GM13977 (cell line): ENCODE measurements around the gene LAMA5.

ENCODE experiments used
- DNase-seq: peaks from one replicate; pipeline ENCODE4 v3.0.0; 2012; ENCODE audit warnings: low spot score
- CTCF ChIP-seq: IDR thresholded peaks from 2 replicates; pipeline ENCODE4 v1.5.1; 2012; ENCODE audit warnings: mild to moderate bottlenecking, control low read depth; ENCODE audit not compliant: insufficient read depth; ENCODE audit errors: extremely low read depth, missing control alignments
- in situ Hi-C: fragments of 300-500 bp; cut with MboI; formaldehyde crosslinking; loops from one replicate; pipeline ENCODE4 v1.12.0; 2022; ENCODE audit warnings: low sequenced_read_pairs, low pct_unique_long_range_greater_than_20kb, mixed read lengths, inconsistent platforms; ENCODE audit not compliant: unreplicated experiment

The LAMA5 gene

DNA sequence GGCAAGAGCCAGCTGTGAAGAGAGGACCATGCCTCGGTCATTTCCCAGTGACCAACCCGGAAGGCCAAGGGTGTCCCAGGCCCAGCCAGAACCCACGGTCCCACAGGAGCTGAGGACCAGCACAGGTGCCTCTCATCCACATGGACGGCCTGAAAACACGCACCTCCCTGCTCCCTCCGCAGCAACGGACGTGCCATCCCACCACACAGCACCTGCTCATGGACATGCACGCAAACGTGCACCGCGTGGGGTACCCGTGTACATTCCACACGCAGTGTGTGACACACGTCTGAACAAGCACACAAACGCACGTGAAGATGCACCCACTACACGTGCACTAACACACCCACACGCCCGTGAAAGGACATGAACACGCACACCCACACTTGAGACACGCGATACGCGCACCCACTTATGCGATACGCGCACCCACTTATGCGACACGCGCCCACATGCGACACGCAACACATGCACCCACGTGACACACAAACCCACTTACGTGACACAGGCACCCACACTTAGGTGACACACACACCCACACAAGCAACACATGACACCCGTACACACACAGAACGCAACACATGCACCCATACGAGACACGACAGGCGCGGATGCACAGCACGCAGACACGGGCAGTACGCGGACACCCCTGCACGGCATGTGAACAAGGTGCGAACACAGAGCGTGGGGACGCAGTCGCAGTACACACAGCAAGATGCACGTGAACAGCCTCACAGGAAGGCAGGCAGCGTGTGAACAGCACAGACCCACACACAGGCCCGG lies 30.1 kb downstream of the LAMA5 start:
- no peak for DNase-seq
- no peak for TF ChIP-seq CTCF
- in situ Hi-C loops: no loop called here

DNA sequence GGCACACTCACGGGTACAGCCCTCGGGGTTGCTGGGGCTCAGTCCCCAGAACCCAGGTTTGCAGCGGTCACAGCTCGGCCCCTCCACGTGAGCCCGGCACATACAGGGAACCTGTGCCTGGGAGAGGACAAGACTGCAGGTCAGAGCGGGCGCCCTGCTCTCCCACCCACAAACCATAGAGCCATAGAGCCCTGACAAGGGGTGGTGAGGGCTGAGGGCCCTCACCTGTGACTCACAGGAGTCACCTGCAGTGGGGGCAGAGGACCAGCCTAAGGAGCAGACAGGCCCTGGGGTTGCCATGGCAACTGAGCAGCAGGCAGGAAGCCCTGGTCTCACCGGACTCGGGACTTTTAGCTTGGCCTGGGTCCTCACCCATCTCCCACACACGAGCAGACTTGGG lies 30.8 kb downstream of the LAMA5 start:
- no peak for DNase-seq

DNA sequence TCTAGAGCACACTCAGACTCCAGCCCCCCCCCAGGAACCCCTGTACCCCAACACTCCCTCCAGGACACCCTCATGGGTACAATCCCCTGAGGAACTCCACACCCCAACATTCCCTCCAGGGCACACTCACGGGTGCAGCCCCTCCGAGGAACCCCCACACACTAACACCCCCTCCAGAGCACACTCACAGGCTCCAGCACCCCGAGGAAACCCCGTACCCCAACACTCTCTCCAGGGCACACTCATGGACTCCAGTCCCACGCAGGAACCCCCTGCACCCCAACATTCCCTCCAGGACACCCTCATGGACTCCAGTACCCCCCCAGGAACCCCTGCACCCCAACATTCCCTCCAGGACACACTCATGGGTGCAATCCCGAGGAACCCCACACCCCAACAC lies 31.6 kb downstream of the LAMA5 start:
- in situ Hi-C loops: no loop called here
- no peak for DNase-seq
- no peak for TF ChIP-seq CTCF

More for the DNA sequence above, 30.8 kb downstream of the LAMA5 start:
- TF ChIP-seq CTCF: no peak
- in situ Hi-C loops: no loop called here

DNA sequence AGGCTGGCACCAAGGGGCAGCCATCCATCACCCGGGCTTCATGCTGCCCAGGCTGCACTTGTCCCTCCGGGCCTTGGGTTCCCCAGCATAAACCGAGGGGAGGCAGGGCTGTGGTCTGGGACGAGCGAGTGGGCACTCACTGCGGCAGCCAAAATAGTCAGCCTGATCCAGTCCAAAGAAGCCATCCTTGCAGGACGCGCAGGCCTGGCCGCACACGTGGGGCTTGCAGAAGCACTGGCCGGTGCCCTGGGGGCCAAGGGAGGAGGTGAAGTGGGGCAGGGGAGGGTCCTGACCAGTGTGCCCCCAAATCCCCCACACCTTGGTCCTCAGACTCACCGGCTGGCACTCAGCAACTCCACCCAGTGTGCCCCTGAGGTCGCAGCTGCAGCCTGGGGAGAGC lies 32.2 kb downstream of the LAMA5 start:
- DNase-seq: no peak
- no peak for TF ChIP-seq CTCF
- in situ Hi-C loops: no loop called here

- in situ Hi-C loops: no loop called here
- DNase-seq: no peak
- no peak for TF ChIP-seq CTCF
Measured at GRCh38 chr20:62333820-62334595, 33.1 kb downstream of the LAMA5 start.

DNA sequence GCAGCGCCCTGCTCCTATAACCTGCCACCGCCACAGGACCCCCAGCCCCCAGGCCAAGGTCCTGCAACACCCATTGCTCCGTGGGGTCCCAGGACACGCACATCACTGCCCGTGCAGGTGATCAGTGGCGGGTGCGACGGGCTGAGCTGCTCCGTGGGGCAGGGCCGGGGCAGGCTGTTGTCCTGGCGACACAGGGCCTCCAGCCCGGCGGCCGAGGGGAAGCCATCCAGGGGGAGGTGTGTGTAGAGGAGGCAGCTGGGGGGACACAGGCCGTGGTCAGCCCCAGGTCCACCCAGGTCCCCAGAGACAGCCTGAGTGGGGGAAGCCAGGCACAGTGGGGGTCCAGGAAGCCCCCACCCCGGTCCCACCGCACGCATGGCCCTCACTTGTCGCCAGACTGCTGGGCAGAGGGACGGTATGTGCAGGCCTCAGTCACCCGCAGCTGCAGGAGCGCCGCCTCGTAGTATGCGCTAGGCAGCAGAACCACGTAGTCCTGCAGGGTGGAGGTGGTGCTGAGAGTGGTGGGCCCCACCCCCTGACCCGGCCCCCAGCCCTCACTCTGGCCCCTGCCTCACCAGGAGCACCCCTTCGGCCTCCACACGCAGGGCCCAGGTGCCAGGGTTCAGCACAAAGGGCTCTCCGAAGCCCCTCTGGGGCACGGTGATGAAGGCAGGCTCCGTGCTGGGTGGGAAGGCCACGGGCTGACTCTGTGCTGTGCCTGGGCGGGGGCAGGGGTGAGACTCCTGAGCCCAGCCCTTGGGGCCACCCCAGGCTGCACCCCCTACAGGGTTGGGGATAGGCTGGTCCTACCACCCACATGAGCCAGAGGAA lies 33.9 kb downstream of the LAMA5 start:
- in situ Hi-C loops: no loop called here
- no peak for DNase-seq
- no peak for TF ChIP-seq CTCF
